HG03558 (cell line): ENCODE data around the gene CIC.

ENCODE experiments used
- ATAC-seq: cut with Tn5 transposase; IDR thresholded peaks from one replicate; pipeline ENCODE4 v1.9.1; 2021; ENCODE audit warnings: moderate number of reproducible peaks; ENCODE audit not compliant: unreplicated experiment; ENCODE audit errors: extremely low read depth

CIC gene

GRCh38 chr19:42274065-42274682, 5.1 kb downstream of the CIC start:
- ATAC-seq: no peak

- no peak for ATAC-seq
Observed at GRCh38 chr19:42275103-42275502, 6.1 kb downstream of the CIC start.

GRCh38 chr19:42275517-42275916, 6.5 kb downstream of the CIC start:
- no peak for ATAC-seq

- ATAC-seq: no peak
Observed at GRCh38 chr19:42276284-42276683, 7.2 kb downstream of the CIC start.

- ATAC-seq: no peak
Observed at GRCh38 chr19:42276821-42277220, 7.8 kb downstream of the CIC start.

- no peak for ATAC-seq
Observed at GRCh38 chr19:42277821-42278451, 8.9 kb downstream of the CIC start.

- no peak for ATAC-seq
Observed at GRCh38 chr19:42278452-42279154, 9.6 kb downstream of the CIC start.

- no peak for ATAC-seq
Observed at GRCh38 chr19:42279155-42279901, 10.3 kb downstream of the CIC start.

- no peak for ATAC-seq
Observed at GRCh38 chr19:42279902-42280814, 11.1 kb downstream of the CIC start.

GRCh38 chr19:42280815-42281145, 11.7 kb downstream of the CIC start:
- no peak for ATAC-seq

GRCh38 chr19:42281146-42281826, 12.2 kb downstream of the CIC start:
- ATAC-seq: no peak

- ATAC-seq: no peak
Observed at GRCh38 chr19:42281827-42282762, 13.0 kb downstream of the CIC start.

GRCh38 chr19:42282819-42283187, 13.8 kb downstream of the CIC start:
- no peak for ATAC-seq

- peak; percentile 13 for ATAC-seq
Observed at GRCh38 chr19:42283188-42284065, 14.4 kb downstream of the CIC start.

- peak; percentile 20 for ATAC-seq
Observed at GRCh38 chr19:42284066-42284501, 15.0 kb downstream of the CIC start.

GRCh38 chr19:42284591-42285341, 15.7 kb downstream of the CIC start:
- ATAC-seq: no peak

GRCh38 chr19:42285541-42285941, 16.5 kb downstream of the CIC start:
- ATAC-seq: no peak
